ENCODE results near the gene MDP1. TPM values are rescaled to one million over a fixed set of nuclear protein-coding genes. Genes with fewer than 3 reads are reported as not detected.

The MDP1 gene
- total and polyA plus RNA-seq, 2 experiments from 2014 or later = 9.8 to 31.1 TPM

DNA sequence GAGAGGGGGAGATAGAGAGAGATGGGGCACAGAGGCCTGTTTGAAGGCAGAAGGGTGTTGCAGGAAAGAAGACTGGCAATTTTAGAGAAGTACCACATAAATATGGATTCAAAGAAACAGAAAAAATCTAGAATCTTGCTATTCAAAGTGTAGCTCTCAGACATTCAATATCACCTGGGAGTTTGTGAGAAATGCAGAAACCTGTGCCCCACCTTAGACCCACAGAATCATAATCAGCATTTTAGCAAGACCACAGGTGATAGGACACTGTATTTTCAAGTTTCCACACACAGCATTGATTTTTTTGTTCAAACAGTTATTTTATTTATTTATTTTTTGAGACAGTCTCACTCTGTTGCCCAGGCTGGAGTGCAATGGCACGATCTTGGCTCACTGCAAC, 13.0 kb upstream of the MDP1 start:
- ATAC-seq = no peak

GRCh38 chr14:24226473-24226872, 10.6 kb upstream of the MDP1 start:
- H3K27me3 ChIP-seq (ENCODE audit: insufficient read depth) = no peaks in the 10 kb centered on the region
- peaks cover 97% of the 10 kb centered on the region for H3K79me2 ChIP-seq (replicated peaks; ENCODE audit: insufficient read depth)
- H3K9me2 ChIP-seq (ENCODE audit: insufficient read depth) = no peaks in the 10 kb centered on the region
- H3K4me1 ChIP-seq (ENCODE audit: insufficient read depth) = peaks cover 5% of the 10 kb centered on the region
- TF ChIP-seq ZNF114 (CRISPR knock-in tag; IDR thresholded peaks at IDR 0.05) (no peak), ZNF331 (CRISPR knock-in tag; IDR thresholded peaks at IDR 0.05; ENCODE audit: low read depth) (no peak), EZH2 (IDR thresholded peaks at IDR 0.05; ENCODE audit: low read depth, unreplicated experiment) (no peak), REST (IDR thresholded peaks at IDR 0.05; ENCODE audit: unreplicated experiment) (no peak), STAT1 (IDR thresholded peaks at IDR 0.05; ENCODE audit: unreplicated experiment) (no peak)
- peaks cover 9% of the 10 kb centered on the region for H3K36me3 Mint-ChIP-seq (ENCODE audit: low read depth)
- no peak overlapping the region for H3K4me3 ChIP-seq
- DNase-seq (ENCODE audit: low spot score) (no peak), ATAC-seq (no peak)
- H2AFZ ChIP-seq = no peak overlapping the region
- H3F3A ChIP-seq (replicated peaks; ENCODE audit: low read depth) = no peaks in the 10 kb centered on the region
- peaks cover 12% of the 10 kb centered on the region for H3K36me3 ChIP-seq (ENCODE audit: insufficient read depth)
- no peaks in the 10 kb centered on the region for H3K27me3 Mint-ChIP-seq (ENCODE audit: insufficient read depth, low read depth, poor library complexity)
- H3K9me3 Mint-ChIP-seq = no peaks in the 10 kb centered on the region
- H4K20me1 ChIP-seq (replicated peaks; ENCODE audit: insufficient read depth) = peaks cover 26% of the 10 kb centered on the region
- peaks cover 6% of the 10 kb centered on the region; the same call in 1 of the 3 replicates for H3K4me1 Mint-ChIP-seq
- H3K27ac ChIP-seq (ENCODE audit: low read depth) = no peak overlapping the region
- no peak overlapping the region for H3K4me2 ChIP-seq
- H3K4me3 Mint-ChIP-seq = no peak overlapping the region
- H3K27ac Mint-ChIP-seq = no peak overlapping the region

More for the DNA sequence above, 13.0 kb upstream of the MDP1 start:
- DNase-seq (ENCODE audit: low spot score) = no peak
- H3K4me3 ChIP-seq = no peak overlapping the region
- peaks cover 12% of the 10 kb centered on the region for H3K36me3 ChIP-seq (ENCODE audit: insufficient read depth)
- H3K27me3 ChIP-seq (ENCODE audit: insufficient read depth) = no peaks in the 10 kb centered on the region
- Mint-ChIP-seq H3K27me3 (ENCODE audit: insufficient read depth, low read depth, poor library complexity) (peaks cover 7% of the 10 kb centered on the region), H3K4me3 (no peak overlapping the region; the same call in 2 of the 3 replicates), H3K4me1 (peaks cover 11% of the 10 kb centered on the region), H3K27ac (no peak overlapping the region), H3K36me3 (ENCODE audit: low read depth) (peaks cover 9% of the 10 kb centered on the region), H3K9me3 (no peaks in the 10 kb centered on the region)
- H3K4me1 ChIP-seq (ENCODE audit: insufficient read depth) = peaks cover 13% of the 10 kb centered on the region
- TF ChIP-seq CTCF (conservative IDR thresholded peaks at IDR 0.05; ENCODE audit: low read depth in 2 of 2) (no peak), POLR2AphosphoS5 (IDR thresholded peaks at IDR 0.05; ENCODE audit: low read depth) (no peak), ZNF114 (CRISPR knock-in tag; IDR thresholded peaks at IDR 0.05) (no peak)
- H3K4me2 ChIP-seq = no peak overlapping the region
- H3F3A ChIP-seq (replicated peaks; ENCODE audit: low read depth) = peaks cover 7% of the 10 kb centered on the region; the same call in 1 of the 2 replicates
- peaks cover 84% of the 10 kb centered on the region for H3K79me2 ChIP-seq (replicated peaks; ENCODE audit: insufficient read depth)
- peaks cover 20% of the 10 kb centered on the region for H4K20me1 ChIP-seq (replicated peaks; ENCODE audit: insufficient read depth)
- H3K27ac ChIP-seq (ENCODE audit: low read depth) = no peak overlapping the region
- H3K9me2 ChIP-seq (ENCODE audit: insufficient read depth) = no peaks in the 10 kb centered on the region
- H2AFZ ChIP-seq = no peak overlapping the region
